GM19023 (cell line): Measurements from ENCODE around the gene TBC1D13.

ENCODE experiments used
- ATAC-seq: cut with Tn5 transposase; IDR thresholded peaks from one replicate; pipeline ENCODE4 v1.9.1; 2021; ENCODE audit warnings: mild to moderate bottlenecking, moderate library complexity; ENCODE audit not compliant: unreplicated experiment

TBC1D13 gene

DNA sequence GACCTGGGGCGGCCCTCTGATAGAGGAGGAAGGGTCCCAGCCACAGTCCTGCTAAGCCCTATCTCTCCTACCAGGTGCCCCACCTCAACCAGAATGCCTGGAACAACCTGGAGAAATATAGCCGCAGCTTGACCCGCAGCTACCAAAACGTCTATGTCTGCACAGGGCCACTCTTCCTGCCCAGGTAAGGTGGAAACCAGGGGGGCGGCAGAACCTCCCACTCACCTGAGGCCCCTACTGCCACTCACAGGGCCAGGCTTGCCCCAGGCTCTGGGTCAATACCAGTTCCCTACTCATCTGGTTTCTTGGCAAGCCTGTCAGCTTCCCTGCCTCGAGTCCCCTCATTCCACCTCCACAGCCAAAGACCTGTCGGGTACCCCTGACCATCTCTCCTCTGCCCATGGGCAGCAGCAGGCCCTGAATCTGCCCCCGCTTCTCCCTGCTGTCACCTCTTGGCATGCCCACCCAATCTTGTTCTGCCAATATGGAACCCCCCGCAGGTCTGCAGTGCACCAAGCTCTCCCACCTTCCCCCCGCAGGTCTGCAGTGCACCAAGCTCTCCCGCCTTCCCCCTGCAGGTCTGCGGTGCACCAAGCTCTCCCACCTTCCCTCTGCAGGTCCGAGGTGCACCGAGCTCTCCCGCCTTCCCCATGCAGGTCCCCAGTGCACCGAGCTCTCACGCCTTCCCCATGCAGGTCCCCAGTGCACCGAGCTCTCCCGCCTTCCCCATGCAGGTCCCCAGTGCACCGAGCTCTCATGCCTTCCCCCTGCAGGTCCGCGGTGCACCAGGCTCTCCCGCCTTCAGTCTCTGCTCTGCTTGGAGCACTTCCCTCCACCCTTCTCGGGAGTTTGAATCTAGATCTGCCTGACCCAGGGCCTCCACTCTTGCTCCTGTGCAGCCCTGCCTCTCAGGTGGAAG, 33.9 kb downstream of the TBC1D13 start:
- ATAC-seq: no peak

DNA sequence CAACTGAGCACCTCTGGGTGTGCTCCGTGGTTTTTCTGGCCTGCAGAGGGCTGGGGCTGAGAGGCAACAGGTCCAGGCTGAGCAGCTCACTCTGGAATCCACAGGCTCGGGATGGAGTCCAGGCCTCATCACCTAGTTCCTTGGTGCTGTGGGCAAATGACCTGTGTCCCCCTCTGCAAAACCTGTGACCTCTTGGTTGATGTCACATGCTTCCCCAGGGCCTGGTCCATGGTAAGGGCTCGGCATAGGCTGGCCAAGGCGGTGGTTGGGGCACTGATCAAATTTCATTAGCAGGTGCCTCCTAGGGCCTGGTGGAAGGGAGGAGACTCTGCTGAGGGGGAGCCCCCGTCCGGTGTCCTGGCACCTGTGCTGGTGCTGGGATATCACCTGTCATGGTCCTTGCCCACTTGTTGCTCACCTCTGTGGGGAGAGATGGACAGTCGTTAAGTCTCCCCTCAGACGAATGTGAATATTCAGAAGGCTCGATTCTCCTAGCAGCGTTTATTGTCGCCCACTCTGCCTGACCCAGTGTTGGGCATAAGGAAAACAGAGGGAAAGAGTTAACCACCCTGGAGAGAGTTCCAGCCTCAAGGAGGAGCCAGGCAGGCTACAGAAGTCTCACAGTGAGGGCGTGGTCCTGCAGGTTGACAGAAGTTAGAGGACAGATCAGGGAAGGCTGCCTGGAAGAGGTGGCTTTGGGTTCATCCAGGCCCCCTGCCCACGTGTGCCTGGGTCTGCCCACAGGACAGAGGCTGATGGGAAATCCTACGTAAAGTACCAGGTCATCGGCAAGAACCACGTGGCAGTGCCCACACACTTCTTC, 34.7 kb downstream of the TBC1D13 start:
- ATAC-seq: no peak

DNA sequence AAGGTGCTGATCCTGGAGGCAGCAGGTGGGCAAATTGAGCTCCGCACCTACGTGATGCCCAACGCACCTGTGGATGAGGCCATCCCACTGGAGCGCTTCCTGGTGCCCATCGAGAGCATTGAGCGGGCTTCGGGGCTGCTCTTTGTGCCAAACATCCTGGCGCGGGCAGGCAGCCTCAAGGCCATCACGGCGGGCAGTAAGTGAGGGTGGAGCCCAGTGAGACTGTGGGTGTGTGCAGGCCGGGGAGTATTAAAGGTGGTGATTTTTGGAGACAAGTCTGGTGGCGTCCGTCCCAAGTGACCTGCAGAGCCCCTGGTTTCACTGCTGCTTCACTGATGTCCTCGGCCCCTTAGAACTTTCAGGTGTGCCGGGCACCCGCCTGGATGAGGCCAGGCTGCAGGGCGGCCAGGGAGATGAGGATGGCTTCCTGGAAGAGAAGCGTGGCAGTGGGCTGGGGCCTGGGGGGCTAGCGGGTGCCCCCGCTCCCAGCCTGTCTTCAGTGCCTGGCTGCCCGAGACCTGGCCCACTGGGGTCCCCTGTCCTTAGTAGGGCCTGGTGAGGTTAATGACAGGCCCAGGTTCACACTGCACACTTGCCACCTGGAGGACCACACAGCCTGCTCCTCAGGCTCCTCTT, 35.5 kb downstream of the TBC1D13 start:
- no peak for ATAC-seq

DNA sequence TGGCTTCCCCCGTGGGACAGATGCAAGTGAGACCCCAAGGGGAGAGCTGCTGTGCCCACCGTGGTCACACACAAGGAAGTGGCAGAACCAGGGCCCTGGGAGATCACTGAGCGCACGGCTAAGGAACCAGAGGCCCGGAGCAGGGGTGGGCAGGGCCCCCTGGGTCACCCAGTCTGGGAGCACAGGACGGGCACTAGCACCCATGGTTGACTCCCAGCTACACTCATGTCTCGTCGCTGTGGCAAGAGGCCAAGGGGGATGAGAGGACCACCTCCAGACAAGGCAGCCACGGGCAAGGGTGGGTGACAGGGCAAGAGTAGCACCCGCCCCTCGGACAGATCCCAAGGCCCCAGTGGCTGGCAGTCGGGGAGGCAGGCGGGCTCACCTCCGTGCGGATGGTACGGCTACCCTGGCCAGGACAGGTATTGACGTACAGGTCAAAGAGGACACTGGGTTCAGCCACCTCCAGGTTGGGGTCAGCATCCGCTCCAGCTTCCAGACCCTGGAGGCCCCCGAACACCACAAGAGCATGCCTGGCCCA, 36.4 kb downstream of the TBC1D13 start:
- ATAC-seq: no peak

DNA sequence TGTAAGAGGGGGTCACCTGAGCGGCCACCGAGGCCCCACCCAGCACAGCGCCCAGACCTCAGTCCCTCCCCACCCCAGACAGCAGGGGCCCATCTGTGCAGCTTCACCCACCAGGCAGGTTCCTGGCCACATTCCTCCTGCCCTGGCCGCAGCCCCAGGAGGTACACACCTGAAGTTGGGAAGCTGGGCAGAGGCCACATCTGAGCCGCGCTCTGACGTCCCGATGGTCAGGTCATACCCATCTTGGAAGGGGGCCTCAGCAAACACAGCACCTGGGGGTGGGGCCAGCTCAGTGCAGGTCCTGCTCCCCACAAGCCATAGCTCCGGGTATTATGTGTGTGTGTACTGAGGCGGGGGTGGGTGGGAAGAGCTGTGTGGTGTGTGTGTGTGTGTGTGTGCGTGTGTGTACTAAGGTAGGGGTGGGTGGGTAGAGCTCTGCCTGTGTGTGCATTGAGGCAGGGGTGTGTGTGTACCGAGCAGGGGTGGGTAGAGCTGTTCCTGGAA, 36.9 kb downstream of the TBC1D13 start:
- no peak for ATAC-seq

DNA sequence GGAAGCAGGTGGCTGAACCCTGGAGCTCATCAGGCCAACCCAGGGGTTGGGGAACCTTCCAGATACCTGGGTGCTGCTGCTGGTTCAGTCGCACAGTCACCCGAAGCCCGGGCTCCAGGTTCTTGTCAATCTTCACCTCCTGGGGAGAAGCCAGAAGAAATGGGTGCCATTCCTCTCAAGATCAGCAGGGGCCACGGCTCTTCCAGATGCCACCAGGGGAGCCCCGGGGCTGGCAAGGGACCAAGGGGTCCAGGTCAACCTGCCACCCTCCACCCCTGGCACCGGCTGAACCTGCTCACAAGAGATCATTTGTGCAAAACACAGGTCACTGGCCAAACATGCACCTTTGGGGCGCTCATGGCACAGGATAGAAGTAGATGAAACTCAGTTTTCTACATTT, 37.9 kb downstream of the TBC1D13 start:
- ATAC-seq: no peak

DNA sequence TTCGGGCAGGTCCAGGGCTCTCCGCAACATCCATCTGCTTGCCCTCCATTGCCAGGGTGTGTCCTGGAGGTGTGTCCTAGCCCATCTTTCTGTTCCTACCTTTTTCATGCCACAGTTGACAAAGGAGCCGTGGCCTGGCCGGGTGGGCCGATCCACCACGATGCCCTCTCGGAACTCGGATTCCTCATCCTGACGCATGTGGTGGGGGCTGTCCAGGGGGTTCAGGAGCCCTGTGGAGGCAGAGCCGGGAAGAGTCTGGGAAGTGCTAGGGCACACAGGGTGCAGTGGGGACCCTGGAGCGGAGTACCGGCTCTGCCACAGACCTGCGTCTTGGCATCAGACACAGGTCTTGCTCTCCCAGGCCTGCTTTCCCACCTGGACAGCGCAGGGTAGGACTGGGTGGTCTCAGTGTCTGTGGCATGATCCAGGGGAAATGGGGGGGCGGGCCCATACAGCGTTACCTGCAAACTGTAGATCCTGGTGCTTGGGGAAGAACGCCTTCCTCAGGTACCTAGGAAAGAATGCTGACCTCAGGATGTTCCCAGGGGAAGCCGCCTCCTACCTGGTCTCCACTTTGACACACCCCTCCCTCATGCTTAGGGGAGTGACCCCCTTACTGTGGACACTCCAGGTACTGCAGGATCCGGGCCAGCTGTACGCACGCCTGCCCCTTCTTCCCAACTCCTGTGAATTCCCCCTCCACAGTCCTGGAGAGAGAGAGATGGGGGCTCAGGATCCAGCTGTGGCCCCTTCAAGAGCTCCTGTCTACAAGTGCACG, 39.1 kb downstream of the TBC1D13 start:
- no peak for ATAC-seq

DNA sequence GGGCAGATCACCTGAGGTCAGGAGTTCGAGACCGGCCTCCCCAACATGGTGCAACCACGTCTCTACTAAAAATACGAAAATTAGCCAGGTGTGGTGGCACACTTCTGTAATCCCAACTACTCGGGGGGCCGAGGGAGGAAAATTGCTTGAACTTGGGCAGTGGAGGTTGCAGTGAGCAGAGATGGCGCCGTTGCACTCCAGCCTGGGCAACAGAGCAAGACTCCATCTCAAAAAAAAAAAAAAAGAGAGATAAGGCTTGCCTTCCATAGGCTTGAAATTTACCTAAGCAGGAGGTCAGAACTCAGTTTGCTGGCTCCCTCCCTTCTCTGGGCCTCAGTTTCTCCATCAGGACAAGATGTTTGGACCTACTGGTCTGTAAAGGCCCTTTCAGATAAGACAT, 41.2 kb downstream of the TBC1D13 start:
- no peak for ATAC-seq

DNA sequence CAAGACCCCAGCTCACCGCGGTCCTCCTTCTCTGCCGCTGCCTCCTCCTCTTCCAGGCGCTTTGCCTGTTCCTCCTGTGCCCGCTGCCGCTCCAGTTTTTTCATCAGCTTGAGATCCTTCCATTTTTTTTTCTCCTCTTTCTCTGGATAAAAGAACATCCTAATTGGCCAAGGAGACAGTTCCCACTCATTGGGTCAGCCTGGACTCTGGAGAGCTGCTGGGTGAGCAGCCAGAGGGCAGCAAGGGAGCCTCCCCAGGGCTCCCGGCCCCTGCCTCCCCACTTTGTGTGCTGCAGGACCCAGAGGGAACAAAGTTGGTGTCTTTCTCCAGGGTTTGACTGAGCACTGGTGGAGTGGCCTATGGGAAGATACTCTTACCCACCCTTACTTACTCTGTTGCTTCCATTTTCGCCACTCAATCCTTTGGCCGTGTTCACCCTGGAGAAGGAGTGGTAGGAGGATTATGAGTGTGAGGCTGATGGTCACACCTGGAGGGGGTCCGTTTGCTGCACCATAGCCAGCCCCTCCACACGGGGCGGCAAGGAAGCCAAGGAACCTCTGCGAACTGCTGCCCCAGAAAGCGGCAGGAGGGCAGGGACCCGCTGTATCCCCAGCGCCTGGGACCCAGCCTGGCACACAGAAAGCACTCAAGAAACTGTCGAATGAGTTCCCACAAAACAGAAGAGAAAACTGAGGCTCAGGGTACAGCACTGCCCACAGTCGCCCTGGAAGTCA, 41.8 kb downstream of the TBC1D13 start:
- ATAC-seq: peak; percentile 3

DNA sequence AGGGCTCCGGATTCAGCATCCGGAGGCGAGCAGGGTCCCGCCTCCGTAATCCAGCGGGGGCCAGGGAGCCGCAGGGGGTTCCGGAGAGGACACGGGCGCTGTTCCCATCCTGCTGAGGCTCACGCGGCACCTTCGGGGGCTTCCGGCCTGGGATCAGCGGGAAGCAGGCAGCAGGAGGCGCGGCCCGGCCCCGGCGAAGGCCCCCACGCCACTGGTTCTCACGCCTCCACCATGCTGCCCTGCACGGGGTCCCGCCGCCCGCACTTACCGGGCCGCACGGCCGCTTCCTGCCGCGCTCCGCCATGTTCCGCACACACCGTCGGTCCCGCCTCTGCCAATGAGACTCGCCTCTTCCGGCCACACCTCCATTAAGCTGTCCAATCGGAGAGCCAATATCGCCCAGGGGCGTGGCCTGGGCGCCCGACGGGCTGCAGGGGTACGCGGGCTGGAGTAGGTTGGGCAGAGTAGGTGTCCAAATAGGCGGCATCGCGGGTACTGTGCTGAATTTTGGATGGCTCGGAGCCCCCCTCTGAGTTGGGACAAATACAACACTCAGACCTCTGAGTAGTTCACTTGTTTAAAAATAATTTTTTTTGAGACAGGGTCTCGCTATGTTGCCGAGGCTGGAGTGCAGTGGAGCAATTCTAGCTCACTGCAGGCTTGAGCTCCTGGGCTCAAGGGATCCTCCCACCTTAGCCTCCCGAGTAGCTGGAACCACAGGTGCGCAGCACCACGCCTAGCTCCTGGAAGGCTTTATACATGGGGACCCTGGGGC, 42.6 kb downstream of the TBC1D13 start, which contains the start of gene SPOUT1:
SPOUT1 (minus strand) TSS at position 318 of the 775 bp plus-strand sequence; CDS start at position 304, 14 bp downstream.
- peak; percentile 97 for ATAC-seq

DNA sequence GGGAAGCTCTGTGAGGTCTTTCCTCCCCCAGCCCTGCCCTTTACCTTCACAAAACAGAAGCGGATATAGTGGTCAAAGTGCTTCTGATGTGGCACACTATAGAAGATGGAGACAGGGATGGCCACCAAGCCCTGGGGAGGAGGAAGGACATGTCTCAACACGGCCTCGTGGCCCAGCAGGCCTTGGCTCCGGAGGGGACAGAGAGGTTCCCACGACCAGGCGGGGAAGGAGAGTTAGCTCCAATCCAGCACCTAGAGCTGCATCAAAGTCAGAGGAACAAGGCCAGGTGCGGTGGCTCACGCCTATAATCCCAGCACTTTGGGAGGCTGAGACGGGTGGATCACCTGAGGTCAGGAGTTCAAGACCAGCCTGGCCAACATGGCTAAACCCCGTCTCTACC, 46.6 kb downstream of the TBC1D13 start:
- no peak for ATAC-seq

DNA sequence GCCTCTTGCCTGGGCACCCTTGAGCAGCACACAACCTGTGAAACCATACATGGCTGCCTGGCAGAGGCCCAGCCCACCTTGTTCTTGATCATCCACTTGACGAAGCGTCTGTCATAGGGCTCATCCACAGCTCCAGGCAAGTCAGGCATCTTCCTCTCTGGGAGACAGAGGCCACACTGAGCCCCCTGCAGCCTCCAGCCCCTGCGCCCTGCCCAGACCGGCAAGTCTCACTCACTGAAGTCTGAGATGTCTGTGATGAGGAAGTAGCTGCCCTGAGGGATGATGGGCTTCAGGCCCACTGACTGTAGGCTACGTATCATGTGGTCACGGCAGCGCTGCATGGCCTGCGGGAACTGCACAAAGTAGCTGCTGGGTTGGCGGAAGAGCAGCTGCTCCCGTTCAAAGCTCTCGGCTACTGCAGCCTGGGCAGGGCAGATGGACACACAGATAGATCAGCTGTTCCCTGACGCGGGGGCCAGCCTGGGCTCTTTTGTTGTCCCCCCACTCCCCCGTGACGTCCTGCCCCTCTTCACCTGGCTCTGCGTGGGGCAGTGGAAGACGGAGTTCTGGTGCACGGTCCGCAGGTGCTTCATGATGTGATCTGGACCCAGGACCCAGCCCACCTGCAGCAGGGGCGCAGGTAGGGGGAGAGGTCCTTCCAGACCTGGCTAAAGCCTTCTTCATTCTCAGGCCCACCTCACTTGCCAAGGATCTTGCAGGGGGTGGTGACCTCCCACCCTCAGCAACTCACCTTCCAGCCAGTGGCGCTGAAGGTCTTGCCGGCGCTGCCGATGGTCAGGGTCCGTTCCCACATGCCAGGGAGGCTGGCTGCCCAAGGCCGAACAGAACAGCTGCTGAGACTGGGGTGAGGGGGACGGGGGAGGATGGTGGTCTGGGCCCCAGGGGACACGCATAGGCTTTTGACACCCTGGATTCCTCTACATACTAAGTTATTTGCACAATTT, 48.5 kb downstream of the TBC1D13 start:
- ATAC-seq: no peak

DNA sequence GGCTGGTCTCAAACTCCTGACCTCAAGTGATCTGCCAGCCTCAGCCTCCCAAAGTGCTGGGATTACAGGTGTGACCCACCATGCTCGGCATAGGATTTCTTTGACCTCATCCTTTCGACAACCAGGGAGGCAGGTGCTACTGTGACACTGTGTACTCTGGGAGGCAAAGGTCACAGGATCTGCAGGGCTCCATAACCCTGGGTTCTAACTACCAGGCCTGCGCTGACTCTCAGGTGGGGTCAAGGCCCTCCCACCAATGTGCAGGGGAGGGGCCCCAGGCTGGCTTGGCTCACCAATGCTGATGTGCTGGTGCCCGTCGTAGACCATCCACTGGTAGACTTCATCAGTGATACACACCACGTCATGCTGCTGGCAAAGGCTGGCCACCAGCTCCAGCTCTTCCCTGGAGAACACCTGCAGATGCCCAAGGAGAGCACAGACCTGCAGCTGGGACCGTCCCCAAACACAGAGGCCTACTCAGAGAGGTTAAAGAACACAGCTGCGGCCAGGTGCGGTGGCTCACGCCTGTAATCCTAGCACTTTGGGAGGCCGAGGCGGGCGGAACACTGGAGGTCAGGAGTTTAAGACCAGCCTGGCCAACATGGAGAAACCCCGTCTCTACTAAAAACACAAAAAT, 49.6 kb downstream of the TBC1D13 start:
- ATAC-seq: no peak

DNA sequence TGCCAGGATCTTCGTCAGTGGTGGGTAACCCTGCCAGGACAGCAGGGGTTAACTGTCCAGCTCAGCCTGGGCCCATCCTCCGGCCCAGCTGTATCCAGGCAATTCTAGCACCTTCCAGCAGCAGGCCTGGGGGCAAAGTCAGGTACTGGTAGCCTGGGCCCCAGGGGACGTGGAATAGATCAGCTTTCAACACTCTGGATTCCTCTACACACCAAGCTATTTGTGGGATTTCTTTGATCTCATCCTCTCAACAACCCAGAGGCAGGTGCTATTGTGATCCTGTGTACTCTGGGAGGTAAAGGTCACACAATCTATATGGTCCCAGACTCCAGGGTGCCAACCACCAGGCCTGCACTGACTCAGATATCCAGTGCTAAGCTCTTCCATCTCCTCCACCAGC, 51.3 kb downstream of the TBC1D13 start:
- ATAC-seq: no peak

DNA sequence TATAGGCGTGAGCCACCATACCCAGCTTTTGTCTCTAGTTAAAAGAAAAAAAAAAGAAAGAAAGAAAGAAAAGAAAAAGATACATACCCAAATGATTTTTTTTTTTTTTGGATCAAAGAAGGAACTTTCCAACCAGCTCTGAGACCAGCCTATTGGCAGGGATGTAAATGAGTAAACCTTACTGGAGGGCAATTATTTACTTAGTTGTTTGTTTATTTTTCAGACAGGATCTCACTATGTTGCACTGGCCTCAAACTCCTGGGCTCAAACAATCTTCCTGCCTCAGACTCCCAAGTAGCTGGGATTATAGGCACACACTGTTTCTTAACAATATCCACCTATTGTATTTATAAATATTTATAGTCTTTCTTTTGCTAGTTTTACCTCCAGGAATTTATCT, 53.5 kb downstream of the TBC1D13 start:
- no peak for ATAC-seq

DNA sequence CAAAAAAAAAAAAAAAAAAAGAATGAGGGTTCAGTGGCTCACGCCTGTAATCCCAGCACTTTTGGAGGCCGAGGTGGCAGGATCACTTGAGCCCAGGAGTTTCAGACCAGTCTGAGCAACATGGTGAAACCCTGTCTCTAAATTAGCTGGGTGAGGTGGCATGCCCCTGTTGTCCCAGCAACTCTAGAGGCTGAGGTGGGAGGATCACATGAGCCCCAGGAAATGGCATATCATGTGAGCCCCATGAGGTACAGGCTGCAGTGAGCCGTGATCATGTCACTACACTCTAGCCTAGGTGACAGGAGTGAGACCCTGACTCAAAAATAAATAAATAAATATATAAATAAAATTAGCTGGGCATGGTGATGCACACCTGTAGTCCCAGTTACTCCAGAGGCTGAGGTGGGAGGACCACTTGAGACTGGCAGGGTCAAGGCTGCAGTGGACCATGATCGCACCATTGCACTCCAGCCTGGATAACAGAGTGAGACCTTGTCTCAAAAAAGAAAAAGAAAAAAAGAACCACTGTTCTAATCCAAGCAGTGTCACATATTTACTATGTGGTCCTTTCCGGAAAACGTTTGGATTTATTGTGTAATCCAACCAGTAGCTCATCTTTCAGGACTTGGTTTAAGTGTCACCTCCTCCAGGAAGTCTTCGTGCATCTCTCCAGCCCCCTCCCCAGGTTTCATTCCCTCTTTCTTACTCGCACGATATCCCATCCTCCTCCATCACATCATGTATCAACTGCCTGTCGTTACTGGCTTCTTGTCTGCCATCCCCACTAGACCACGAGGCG, 54.8 kb downstream of the TBC1D13 start:
- ATAC-seq: no peak
